NT2/D1 (cell line): Measurements from ENCODE around the gene HEBP1.

Source experiments
- YY1 ChIP-seq: IDR thresholded peaks from 2 replicates; pipeline ENCODE4 v1.6.1; 2011; ENCODE audit not compliant: insufficient read length, insufficient read depth
- ZNF274 ChIP-seq: IDR thresholded peaks from 2 replicates; pipeline ENCODE4 v1.6.1; 2011; ENCODE audit warnings: mild to moderate bottlenecking, low read depth, low read length

DNA sequence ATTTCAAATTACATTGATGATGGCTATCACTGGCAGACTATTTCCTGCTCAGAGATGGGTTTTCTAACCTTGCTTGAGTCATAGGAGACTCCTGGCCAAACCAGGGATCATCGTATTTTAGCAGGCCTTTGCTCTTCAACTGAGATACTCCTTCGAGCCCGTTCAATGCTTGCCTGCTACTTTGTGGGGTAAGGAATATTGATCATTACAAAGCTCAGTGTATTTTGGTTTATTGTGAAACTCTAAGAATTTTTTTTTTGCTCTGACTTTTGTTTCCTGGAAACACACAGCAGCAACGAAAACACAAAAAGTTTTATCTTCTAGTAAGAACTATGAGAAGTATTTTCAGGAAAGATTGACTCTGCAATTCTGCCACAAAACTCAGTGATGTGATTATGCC is 52.2 kb downstream of the HEBP1 start:
- TF ChIP-seq YY1 = no peak
- no peak for TF ChIP-seq ZNF274
